HG03095 (cell line): ENCODE results near the gene AGPS.

Experiments used
- ATAC-seq: cut with Tn5 transposase; IDR thresholded peaks from one replicate; pipeline ENCODE4 v1.9.1; 2021; ENCODE audit warnings: moderate library complexity; ENCODE audit not compliant: unreplicated experiment

The AGPS gene

DNA sequence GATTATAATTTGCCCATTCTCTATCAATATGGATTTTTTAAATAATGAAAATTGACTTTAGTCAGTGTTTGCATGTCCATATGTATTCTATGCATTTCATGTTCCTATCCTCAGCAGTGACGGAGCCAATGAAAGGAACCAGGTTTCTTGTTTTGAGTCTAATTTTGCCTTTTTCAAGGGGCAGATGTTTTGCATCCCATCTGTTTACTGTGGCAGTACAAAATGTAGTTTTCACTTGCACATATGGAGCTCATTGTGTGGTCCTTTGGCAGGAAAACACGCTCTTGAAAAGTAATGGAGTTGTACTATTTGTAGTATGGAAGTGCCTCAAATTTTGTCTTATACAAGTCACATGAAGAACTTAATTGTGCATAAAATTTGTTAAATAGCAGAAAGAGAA is 127.8 kb downstream of the AGPS start:
- no peak for ATAC-seq

GRCh38 chr2:177523781-177524180 is 131.2 kb downstream of the AGPS start:
- ATAC-seq: no peak

DNA sequence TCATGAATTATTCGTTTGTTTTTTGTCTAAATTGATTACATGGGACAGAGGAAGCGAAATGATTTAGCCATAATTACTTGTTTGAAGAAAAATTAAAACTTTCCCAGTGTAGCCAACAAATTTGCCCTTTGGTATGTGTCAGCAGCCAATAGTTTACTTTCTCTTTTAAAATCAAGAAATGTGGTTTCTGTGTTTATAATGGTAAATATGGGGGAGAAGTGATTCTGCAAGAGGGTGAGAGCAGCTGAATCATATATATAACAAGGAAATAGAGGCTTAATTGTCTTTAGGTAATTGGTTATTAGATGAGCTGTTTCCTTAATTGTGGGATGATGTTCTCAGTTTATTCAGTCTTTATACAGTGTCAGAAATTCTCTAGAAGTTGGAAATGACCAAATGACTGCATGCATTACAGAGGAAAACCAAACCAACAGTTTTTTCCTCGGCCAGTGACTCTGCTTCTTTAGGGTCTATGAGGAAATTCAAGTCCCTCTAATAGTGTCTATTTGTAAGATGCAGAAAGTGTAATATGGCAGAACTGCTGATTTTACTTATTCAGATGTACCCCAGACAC is 132.9 kb downstream of the AGPS start:
- ATAC-seq: no peak

- ATAC-seq: no peak
These were observed 135.9 kb downstream of the AGPS start for GRCh38 chr2:177528351-177528933.

- no peak for ATAC-seq
These were observed 136.6 kb downstream of the AGPS start for GRCh38 chr2:177529166-177529565.

DNA sequence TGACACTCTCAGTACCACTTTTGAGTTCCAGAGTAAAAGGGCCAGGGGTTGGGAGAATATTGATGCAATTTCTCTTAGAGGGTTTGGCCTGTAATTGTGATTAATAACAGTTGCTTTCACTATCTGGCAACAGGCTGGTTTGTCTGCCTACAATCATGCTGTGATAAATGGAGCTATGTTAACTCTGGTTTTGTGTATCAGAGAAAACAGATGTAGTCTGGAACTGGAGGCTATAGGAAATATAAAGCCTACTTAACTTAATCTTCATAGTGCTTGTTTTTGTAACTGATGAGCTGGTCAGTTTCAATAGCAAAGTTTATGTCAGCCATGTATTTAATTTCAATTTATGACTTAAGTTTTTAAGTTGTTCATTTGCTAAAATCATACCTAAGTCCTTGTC is 138.0 kb downstream of the AGPS start:
- ATAC-seq: no peak

DNA sequence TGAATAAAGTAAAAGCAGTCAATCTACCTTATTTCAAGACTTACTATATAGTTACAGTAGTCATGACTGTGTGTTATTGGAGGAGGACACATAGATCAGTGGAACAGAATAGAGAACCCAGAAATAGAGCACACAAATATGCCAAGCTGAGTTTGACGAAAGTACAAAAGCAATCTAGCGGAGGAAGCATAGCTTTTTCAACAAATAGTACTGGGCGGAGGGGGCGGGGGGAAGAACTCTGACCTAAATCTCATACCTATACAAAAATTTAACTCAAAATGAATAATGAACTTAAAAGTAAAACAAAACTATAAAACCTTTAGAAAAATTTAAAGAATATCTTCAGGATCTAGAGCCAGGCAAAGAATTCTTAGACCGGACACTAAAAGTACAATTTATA is 139.1 kb downstream of the AGPS start:
- no peak for ATAC-seq

- ATAC-seq: no peak
These were observed 140.0 kb downstream of the AGPS start for GRCh38 chr2:177532567-177532966.

GRCh38 chr2:177533253-177533652 is 140.7 kb downstream of the AGPS start:
- ATAC-seq: no peak

DNA sequence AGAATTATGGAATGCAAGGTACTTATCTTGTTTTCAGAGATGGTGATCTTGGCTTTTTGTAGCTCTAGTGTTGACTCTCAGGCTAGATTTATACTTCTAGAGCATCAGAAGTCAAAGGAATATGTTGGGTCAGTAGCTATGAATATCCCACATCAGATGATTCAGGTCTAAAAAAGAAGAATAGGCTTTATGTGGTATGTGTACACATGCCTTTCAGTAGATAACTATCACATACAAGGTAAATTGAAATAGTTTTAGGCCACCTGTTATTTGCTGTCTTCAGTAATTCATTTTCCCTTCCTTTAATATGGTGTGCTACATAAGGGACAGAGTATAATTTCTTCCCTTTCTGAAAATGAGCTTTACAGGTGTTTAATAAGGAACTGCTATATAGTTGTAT is 142.4 kb downstream of the AGPS start:
- no peak for ATAC-seq

GRCh38 chr2:177535958-177536504 is 143.5 kb downstream of the AGPS start:
- ATAC-seq: no peak

DNA sequence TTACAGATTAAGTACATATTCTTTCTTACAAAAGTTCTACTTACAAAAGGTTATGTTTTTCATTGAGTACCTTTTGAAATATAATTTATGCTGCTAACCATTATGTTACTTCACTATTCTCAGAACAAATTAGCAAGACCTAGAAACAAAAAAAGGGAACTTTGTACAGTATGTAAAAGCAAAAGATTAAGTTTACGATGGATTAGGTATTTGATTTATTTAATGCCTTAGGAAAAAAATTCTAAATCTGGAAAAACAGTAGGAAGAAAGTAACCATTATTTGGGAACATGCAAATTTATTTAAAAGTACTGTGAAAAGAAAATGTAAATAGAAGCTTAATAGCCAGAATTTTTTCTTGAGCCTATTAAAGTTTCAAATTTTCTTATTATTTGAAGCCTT is 144.6 kb downstream of the AGPS start:
- no peak for ATAC-seq

GRCh38 chr2:177537636-177538035 is 145.1 kb downstream of the AGPS start:
- ATAC-seq: no peak

DNA sequence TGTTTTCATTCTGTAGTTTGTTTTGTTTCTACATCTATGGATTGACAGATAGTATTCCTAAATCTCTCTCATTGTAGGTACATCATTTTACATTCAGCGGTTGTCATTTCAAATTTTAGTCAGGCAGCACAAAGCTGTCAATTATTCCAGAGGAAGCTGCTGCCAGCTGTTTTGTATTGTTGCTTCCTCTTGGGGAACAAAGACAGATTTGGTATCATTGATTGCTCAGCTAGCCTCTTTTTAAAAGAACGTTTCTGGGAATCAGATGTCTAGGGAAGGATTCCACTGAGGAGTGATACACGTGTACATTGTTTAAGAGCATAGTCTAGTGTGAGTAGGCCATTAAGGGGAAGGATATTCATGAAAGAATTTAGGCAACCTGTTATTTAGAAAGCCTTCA is 145.8 kb downstream of the AGPS start:
- ATAC-seq: no peak

DNA sequence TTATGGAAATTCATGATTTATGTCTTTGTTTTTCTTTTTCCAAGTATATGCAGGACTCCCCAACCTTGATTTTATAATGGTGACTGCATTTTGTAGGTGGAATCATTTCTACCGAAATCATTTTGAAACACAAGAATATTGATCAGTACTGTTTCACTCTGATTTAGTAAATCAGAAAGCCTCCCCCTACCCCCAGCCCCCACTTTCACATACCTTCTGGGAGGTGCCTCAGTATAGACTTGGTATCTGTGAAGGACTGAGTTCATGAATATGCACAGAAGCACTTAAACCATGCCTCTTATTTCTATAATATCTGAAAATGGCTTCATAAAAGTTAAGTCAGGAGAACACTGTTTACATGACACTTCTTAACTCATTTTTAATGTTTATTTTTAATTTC is 147.7 kb downstream of the AGPS start:
- no peak for ATAC-seq

GRCh38 chr2:177541258-177541991 is 148.9 kb downstream of the AGPS start:
- no peak for ATAC-seq

GRCh38 chr2:177542396-177542795 is 149.8 kb downstream of the AGPS start:
- ATAC-seq: no peak

DNA sequence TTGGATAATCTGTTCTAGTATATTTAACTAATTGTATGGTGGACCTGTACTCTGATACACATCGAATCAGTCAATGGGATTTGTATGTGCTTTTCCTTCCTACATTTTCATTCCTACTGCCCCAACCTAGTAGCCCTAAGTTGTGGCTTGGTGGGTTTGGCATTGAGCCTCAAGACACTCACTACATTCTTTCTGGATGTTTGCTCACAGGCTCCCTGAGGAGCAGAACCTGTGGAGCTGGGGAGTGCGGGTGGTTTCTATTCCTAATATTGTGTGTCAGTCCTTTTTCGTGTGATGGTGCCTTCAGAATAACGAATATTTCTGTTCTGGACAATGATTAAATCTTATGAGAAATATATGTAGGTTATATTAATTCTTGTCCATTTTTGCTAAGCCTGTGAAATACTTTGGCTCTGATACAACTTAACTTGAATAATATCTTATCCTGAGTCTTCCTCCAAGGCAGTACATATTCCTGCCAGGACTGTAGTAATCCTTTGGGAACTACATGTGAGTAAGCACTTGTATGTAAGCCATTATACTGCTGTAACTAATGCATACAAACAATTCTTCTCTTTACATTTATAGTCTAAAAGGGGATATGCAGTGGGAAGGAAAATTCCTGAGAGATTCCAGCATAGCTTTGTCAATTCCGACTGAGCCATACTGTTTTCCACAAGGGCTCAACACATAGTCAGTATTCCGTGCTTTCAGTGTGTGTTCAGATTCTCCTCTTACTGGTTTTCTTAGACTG is 150.6 kb downstream of the AGPS start:
- ATAC-seq: no peak

- ATAC-seq: no peak
These were observed 152.6 kb downstream of the AGPS start for GRCh38 chr2:177545143-177545542.

GRCh38 chr2:177545981-177546585 is 153.5 kb downstream of the AGPS start:
- ATAC-seq: no peak

DNA sequence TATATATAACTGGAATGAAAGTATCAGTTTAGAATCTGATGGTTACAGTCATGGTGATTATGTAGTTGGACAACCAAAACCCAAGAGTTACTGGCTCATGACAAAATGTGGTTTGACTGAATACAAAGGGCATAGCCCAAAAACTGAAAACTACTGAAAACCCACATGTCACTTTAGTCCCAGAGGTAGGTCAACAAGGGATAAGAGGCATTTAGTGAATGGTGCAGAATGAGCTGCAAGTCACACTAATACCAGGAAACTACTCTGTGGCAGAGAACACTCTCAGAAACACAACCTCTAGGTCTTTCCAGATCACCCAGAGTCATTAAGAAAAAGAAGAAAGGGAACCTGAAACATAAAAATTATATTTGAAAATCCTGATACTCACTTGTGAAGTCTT is 154.5 kb downstream of the AGPS start:
- ATAC-seq: peak; percentile 90
